HG03159 (cell line): Measurements from ENCODE around the gene ZFP90.
"Not testable (repeated sequence)": the region's sequence is repeated elsewhere in the genome, so short reads cannot be mapped to it uniquely, and the experiment has no call there.

Experiments used
- ATAC-seq: cut with Tn5 transposase; IDR thresholded peaks from one replicate; pipeline ENCODE4 v1.9.1; 2021; ENCODE audit warnings: mild to moderate bottlenecking, moderate library complexity; ENCODE audit not compliant: unreplicated experiment

The ZFP90 gene

DNA sequence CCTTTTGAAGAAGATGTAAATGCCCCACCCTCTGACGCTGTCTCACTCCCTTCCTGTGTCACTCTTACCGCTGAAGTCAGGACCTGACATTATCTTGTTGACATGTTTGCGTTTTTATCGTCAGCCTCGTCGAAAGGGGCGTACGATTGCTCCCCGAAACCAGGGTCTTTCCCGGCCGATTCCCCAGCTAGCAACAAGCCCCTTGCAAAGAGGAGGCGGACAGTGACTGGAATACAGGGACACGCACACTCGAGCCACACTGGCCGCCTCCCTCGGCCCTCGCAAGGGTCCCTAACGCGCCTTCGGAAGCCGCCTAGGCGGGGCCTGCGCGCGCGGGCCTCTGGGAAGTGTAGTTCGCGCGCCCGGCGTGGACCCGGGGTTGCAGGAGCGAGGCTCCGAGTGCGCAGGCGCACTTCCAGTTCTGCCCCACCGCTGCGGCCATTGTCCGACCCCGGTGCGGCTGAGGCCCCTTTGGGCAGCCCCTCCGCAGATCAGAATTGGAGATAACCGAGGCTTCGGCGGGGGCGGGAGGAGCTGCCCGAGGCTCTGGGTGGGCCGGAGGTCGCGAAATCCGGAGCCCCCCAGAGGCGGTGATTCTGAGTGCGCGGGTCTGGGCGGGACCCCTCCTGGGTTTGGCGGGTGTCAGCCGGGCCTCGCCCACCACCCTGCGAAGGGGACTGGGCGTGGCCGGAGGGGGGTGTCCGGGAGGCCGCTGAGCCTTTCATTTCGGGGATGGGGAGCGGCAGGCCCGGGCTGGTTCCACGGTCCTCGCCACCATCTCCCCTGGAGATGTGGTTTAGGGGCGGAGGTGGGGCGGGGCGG, at the start of gene ZFP90:
ZFP90 (plus strand) TSS at position 412 of the 822 bp plus-strand sequence. CDS start 502 bp downstream, outside the sequence.
- ATAC-seq, result peak; percentile 87

DNA sequence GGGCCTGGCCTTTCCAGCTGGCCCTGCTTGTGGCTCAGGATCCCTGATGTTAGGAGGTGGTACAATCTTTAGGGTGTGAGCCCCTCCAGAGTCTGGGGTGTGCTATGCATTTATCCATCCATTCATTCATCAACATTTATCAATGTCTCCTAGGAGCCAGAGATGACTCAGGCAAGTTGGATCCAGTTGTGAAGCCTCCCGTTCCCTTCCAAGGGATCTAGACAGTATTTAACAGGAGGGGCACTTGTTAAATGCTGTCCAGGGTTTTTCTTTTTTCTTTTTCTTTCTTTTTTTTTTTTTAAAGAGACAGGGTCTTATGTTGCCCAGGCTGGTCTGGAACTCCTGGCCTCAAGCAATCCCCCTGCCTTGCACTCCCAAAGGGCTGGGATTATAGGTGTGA, 48.7 kb upstream of the ZFP90 start:
- ATAC-seq, result no peak

DNA sequence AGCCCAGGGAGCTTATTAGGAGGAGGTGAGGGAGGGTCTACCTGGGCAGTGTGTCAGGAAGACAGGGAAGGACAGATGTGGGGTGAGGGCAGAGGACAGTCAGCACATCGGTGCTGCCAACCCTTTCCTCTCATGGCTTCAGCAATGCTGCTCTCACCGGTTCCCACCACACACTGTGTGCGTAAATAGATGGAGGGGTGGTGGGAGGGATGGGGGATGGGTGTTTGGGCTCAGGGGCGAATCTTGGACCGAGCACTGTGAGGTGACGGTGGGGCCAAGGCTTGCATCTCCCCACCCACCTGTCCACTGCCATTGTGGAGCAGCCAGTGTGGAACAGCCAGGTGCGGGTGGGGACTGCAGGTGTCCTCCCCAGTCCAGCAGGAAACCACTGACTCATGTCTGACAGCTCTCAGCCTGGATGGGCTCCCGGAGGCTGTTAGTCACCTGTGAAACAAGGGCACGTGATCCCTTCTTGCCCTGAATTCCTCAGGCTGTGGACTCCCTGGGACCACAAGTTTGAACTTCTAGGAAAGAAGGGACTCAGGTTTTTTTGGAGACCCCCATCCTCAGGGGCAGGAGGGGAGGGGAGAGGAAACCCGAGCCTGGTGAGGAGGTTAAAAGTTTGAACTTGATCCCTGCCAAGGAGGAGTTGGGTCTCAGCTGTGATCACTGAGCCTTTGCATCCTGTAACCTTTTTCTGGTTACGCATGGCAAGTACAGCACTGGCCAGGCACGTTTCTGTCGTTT, 48.1 kb upstream of the ZFP90 start:
- no peak for ATAC-seq

DNA sequence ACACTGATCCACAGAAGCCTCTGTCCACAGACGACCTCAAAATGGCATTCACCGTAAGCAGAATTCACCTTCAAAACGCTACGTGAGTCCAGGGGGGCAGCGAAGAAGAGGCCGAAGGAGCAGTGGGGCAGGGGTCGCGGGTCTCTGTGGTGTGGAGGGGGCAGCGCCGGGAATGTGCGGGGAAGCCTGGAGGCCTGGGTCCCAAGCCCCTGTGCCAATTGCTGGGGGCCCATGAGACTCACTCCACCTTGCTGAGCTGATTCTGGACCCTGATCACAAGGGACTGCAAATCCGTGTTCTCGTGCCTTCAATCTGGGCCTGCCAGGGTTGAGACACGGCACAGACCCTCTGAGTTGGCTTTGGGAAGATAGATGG, 47.5 kb upstream of the ZFP90 start:
- ATAC-seq, result no peak

DNA sequence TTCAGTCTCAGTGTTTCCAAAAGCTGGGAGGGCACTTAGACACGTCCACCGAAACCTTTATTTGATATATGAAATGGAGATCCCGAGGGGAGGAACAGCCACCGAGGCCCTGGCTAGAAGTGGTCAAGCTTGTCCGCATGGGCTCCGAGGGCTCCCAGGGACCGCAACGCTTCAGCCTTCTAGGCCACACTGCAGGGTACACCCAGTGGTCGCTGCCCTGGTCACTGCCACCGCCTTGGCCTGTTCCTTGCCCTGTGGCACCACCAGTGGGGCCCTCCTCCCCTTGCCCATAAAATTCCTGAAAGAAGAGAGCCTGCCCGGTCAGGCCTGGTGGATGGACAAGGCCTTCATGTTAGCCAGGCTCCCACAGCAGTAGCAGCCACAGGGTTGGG, 46.9 kb upstream of the ZFP90 start:
- ATAC-seq, result no peak

DNA sequence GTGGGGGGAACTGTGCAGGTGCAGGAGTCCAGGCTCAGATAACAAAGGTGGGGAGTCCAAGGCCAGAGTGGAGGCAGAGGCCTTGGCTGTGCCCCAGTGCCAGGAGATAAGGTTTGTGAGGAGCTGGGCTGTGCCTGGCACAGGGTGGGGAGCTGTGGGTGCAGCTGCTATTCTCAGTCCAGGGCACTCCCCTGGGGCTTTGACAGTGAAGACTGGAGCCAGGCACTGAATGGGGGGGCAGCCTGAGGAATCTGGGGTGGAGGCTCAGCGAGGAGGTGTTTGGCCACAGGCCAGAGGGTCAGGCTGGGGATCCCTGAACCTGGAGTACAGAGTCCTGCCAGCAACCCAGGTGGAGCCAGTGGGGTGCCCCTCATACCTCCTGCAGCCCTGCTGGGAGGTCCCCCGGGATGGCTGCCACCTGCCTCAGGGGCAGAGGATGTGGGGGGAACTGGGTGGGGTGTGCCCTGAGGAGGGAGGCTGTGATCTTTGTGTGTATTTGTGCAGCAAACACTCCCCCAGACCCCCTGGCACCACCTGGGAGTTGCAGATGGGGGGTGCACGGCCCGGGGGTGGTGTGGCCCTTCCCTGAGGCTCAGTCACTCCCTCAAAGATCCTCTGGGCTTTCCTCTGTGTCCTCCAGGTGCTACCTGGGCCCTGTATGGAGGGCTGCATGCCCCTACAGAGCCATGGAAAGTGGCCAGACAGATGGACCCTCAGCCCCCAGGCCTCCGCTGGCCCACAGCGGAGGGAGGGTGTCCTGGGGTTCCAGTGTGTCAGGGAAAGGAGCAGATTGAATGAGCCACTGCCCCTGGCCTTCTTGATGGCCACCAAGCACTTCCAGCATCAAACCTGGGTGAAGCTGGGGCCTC, 46.3 kb upstream of the ZFP90 start:
- ATAC-seq, result no peak

DNA sequence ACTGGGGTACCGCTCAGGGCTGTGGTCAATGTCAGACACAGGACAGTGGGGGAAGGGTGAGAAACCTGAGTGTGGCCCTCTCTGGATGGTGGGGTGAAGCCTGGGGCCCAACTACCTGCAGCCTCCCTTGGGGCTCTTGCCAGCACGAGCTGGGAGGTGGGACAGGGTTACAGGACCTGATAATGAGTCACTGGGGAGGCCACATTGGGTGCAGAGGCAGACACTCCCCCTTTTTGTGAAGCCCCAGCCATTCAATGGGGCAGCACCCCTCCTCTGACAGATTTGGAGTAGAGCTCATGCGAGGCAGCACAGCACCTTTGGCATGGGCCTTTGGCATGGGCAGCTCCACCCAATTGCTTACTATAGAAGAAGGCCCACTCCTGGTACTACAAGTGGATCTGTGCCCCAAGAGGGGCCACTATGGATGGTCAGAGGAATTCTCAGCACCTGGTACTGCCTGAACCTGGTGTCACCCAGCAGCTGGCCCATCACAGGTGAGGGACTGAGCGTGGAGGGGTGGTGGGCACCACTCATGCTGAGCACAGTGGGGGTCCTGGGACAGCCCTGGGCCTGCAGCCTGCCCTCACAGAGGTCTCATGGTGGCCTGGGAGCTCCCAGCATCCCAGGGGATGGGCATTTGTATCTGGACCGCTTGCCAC, 45.5 kb upstream of the ZFP90 start:
- no peak for ATAC-seq

DNA sequence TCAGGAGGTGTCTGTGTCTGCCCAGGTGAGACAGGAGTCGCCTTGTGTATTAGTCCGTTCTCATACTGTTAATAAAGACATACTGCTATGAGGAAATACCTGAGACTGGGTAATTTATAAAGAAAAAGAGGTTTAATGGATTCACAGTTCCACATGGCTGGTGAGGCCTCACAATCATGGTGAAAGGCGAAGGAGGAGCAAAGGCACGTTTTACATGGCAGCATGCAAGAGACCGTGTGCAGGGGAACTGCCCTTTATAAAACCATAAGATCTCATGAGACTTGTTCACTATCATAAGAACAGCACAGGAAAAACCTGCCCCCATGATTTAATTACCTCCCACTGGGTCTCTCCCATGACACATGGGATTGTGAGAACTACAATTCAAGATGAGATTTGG, 44.8 kb upstream of the ZFP90 start:
- ATAC-seq, result not testable (repeated sequence)

DNA sequence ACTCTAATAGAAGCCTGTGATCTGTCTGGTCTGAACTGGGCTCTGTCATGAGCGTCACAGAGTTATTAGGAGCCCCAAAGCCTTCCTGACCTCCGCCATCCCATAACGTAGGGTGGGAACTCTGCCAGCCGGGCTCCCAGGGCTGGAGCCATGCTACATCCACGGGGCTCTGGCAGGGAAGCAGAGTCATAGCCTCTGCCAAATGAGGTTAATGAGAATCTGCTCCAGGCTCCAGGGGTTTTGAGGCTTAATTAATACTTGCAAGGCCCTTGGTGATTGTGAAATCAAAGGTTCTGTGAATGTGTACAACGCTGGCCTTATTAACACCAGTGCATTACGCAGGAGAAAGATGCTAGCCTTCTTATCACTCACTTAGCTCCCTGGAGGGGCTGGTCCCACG, 42.4 kb upstream of the ZFP90 start:
- ATAC-seq, result no peak

DNA sequence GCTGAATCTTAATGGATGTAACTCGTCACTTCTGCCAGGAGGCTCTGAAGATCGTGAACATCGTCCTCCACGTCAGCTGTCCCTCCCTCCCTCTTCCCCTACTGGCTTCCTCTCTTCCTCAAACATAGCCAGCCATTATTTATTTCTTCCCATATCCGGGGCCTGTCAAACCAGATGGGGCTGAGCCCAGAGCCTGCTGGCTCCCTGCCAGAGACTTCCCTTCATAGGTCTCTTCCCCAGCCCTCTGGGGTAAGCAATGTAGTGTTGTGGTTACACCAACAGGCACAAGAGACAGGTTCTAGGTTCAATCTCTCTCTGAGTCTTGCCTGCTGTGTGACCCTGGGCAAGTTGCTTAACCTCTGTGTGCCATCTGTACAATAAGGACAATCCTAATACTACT, 40.1 kb upstream of the ZFP90 start:
- no peak for ATAC-seq

DNA sequence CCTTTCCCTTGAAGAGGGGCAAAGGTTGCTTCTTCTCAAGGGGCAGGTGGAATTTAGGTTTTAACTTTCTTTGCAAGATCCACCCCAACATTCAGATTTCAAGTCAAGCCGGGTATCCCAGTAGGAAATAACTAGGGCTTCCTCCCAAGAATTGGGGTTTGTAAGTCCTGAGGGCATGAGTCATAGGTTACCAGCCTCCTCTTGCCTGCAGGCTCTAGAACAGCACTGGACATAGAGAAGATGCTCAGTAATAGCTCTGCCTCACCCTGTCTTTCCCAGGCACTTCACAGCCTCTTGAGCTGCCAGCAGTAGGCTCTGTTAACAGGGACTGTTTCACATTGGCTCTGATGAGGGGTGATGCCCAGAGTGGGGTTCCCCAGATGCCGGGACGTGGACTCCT, 35.8 kb upstream of the ZFP90 start:
- no peak for ATAC-seq

DNA sequence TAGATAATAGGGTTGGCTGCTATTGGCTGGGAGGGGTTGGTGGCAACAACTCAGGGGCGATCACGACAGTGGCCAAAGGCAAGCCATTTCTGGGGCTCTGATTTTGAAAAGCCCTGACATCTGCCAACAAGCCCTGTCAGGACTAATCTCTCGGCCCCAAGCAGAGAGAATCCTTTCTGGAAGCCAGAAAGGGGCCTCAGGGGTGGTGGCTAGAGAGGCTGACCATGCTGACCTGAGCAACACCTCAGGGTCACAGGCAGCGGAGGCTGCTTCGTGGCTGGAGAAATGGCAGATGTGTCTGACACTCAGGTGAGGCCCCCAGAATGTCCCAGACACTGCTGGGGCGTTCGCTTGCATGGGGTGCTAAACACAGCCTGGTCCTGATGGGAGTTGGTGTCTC, 35.0 kb upstream of the ZFP90 start:
- no peak for ATAC-seq

DNA sequence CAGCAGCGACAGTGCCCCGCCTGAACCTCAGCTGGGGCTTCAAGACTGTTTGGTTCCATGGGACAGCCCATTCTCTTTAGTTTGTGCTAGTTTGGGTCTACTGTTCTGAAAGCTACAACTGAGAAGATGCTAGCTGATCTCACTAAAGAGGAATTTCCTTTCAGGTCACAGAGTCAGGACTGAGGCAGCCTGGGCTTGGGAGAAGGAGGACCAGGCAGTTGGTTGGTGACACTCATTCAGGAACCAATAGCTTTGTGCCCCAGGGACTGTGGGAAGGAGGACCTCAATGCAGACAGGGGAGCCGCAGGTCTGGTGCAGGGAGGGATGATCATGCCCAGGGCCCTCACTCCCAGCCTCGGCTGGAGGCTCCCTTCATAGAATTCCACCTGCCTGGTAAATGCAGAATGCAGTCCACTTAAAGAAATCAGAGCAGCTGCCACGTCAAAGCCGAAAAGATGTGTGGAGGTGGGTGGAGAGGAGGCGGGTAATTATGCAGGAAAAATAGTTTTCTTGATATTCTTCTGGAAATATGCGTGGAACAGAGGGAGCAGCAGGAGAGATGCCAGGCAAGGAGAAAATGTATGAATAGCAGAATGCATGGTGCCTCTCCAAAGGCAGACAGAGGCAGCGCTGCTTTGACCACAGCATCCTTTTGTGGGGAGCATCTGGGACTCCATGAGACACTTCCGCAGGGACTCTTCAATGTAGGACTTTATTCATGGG, 32.6 kb upstream of the ZFP90 start:
- ATAC-seq, result no peak

DNA sequence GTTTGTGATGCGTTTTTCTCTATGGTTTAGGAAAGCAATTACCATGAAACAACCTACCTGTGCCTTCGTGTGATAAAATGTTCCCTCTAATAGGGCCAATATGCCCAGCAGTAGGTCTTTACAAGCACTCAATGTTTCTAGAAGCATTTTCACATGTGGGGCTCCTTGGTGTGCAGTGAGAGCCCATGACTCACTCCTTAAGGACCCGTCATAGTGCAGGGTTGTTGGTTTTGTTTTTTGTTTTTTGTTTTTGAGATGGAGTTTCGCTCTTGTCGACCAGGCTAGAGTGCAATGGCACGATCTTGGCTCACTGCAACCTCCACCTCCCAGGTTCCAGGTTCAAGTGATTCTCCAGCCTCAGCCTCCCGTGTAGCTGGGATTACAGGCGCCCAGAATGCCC, 31.1 kb upstream of the ZFP90 start:
- ATAC-seq, result no peak

DNA sequence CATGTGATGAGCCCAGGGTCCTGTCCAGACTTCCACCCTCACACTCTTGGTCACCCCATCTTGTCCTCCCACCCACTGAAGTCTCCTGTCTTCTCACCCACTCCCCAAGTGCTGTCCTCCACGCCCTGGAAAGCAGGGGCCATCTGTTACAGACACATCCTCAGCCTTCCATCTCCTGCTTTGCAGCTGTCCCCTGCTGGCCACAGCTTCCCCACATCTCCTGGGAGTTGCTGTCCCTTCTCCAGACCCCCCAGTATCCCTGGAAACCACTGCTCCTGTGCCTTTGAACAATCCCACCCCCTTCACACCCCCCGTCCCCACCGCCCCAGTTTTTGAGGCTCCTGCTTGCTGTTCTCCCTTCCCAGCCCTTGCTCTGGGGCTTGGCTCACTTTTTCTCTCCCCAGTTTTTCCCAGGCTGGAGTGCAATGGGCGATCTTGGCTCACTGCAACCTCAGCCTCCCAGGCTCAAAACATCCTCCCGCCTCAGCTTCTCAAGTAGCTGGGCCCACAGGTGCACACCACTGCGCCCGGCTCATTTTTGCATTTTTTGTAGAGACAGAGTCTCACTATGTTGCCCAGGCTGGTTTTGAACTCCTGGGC, 30.4 kb upstream of the ZFP90 start:
- ATAC-seq, result no peak

DNA sequence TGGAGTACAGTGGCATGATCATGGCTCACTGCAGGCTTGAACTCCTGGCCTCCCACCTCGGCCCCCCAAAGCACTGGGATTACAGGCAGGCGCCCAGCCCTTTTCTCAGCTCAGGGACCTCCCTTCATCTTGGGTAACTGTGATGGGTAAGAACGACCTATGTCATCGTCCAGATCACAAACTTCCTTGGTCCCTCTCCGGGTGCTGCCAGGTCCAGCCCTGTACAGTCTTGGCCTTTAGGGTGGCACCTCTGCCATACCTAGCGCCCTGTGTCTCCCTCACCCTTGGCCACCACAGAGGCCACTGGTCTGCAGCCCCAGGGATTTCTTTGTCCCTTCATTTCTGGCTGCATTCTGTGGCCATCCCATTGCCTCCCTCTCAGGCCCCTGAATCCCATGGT, 29.7 kb upstream of the ZFP90 start:
- no peak for ATAC-seq

DNA sequence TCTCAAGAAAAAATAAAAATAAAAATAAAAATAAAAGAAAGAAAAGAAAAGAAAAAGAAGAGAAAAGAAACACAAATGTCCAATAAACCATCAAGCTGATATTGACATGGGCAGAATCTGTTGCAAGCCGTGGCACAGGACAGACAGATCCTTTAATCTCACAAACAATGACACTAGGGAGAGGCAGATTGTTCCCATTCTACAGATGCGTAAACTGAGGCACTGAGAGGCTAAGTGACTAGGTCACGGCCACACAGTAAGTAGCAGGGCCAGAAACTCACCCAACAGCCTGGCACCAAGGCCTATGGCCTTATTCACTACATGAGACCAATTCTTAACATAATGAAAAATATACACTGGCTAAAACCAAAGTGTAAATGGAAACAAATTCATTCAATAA, 28.3 kb upstream of the ZFP90 start:
- no peak for ATAC-seq

DNA sequence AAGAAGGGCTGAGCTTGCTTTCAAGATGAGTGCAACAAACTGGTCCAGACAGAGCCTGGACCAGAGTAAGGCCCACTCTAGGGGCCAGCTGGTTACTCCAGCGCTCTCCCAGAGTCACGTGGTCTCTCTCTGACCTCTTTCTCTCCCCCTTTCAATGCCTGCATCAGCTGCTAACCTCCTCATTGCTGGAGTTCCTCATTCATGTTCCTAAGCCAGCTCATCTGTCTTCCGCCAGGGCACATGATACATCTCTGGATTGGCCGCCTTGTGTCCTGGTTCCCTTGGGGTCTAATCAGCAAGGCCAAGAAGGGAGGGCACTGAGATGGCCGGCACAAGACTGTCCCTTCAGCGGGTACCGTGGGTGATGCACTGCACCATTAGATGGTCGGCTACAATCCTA, 26.9 kb upstream of the ZFP90 start:
- ATAC-seq, result no peak

DNA sequence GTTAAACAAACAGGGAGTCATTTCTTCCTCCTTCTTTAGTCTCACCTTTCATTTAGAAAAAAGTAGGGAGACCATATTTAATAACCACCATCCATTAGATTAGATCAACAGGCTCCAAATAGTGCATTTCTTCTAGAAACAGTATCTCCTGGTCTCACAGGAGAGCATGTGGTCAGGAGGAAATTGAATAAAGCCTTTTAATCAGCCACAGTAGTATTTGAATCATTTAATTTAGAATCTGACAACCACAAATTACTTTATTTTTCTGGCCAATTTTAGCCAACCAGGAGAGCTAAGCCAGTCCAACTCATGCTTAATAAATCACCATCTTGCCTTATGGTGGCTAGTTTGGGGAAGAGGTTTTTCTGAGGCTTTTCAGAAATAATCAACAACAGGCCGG, 26.3 kb upstream of the ZFP90 start:
- no peak for ATAC-seq

DNA sequence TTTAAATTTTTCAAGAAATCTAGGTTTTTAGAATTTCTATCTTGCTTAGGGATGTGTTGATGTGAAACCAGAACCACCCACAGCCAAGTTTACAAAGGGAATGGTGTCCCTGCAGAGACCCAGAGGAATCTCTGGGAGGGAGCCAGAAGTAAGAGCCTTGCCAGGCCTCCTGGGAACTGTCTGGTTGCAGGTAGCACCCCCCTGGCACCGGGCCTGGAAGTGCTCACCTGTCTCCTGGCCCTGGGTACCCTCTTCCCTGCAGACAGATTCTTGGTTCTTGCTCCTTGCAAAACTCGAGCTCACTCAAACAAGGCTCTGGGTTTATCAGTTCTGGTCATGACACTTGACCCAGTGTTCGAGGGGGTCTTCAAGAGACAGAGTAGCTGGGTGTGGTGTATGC, 24.6 kb upstream of the ZFP90 start:
- no peak for ATAC-seq
